Hematopoietic multipotent progenitor cell treated with erythropoietin and hydrocortisone succinate and interleukin-3 and kit ligand, for 17 days (in vitro differentiated cells): Measurements from ENCODE around the gene AGAP1.

Source experiments
- DNase-seq: peaks from one replicate; pipeline ENCODE4 v3.0.0-alpha.2; 2015; ENCODE audit warnings: low spot score

AGAP1 gene

DNA sequence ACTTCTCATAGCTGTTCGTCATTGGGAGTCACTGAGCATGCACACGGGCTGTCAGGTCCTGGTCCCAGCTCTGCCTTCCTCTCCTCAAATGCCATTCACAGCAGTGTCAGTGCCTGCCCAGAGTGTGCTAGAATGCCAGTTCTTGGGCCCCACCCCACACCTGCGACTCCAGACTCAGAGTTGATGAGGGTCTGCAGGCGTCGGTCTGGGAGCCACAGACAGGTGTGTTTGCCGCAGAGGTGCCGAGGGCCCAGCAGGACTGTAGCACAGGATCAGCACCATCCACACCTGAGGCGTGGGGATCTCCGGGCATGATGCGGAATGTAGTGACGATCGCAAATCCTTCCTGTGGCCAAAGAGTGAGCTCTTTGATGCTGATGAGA is 56.5 kb downstream of the AGAP1 start:
- DNase-seq: no peak

DNA sequence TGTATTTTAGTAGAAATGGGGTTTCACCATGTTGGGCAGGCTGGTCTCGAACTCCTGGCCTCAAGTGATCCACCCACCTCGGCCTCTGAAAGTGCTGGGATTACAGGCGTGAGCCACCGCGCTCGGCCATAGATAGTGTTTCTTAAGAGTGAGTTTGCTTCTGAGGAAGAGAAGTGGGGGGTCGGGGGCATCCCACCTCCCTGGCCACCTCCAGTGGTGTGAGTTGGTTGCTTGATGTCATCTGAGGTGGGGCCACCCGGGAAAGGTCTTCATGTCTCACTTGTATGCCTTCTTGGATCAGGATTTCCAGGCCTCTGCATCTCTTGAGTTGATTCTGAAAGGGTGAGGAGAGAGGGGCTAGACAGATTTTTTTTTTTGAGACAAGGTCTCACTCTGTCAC is 57.1 kb downstream of the AGAP1 start:
- DNase-seq: no peak

DNA sequence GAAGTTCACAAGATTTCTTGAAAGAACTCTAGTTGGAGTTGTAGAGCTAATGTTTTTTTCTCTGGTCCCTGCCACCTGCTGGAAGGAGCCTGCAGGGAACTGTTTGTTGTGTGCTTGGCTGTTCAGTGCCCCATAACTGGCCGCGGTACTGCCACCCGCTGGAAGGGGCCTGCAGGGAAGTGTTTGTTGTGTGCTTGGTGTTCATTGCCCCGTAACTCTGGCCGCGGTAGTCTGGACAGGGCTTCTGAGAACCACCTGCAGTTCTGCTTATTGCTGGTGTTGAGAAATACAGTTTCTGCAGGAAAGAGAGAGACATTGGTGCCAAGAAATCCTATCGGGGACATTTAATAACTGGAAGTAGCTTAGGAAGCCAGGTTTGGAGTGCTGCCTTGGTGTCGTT is 58.1 kb downstream of the AGAP1 start:
- DNase-seq: no peak

DNA sequence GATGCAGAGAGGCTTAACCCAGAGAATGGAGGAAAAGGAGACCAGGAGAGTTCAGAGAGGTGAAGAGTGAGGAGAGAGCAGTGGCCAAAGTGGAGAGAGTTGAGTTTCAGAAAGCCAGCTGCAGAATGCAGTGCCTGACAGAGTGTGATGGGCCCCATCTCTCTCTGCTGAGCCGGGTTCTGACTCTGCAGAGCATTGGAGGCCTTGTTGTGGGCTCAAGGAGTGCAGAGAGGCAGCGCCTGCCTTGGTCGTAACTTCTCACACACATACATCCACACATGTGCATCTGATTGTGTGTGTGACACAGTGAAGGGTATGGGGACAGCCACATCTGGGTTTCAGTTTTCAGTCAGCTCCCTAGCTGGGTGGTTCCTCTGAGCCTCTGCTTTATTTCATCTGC is 58.8 kb downstream of the AGAP1 start:
- no peak for DNase-seq

DNA sequence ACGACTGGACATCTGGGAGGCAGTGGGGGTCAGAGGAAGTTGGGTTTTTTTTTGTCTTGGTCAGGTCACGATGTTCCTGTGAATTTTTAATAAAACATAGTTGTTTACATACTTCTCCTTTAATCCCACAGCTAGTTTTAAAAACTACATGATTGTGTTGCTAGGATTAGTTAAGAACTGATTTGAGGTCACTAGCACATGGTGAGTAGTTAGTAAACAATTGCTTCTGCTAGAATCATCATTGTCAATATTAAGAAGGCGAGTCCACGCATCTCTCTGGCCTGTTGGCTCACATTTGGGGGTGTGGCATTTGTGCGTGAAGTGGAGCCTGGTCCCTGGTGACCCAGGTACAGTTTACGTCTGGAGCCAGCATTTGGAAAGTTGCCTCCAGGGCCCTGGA is 59.4 kb downstream of the AGAP1 start:
- DNase-seq: no peak

DNA sequence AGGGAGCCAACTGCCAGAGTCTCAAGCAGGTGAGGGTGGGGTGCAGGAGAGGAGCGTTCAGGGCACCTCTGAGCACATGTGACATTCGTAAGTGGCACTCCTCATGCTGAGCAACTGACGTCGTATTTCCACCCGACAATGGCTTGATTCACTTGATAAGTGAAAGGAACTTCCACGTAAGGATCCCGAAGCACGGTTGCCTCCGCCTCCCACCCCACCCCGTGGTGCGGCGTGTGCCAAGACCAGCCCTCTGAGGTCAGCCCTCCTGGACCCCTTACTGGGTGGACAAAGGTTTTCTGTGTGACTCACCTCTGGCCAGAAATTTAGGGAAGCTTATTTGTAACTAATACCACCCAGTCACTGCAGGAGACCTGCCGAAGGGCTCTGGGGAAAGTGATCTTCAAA is 59.9 kb downstream of the AGAP1 start:
- DNase-seq: no peak

DNA sequence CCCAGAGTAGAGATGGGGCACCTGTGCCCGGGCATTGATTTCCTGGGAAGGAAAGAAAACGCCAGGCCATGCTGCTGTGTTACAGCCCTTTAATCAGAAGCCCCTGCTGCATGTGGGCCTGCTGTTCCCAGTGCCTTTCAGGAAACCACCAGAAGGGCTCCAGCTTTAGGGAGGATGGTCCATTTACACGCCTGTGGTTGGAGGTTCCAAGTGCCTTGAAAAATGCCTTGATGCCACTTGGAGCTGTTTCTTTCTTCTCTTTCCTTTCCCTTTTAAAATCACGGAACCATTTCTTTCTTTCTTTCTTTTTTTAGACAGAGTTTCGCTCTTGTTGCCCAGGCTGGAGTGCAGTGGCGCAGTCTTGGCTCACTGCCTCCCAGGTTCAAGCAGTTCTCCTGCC is 60.5 kb downstream of the AGAP1 start:
- no peak for DNase-seq

DNA sequence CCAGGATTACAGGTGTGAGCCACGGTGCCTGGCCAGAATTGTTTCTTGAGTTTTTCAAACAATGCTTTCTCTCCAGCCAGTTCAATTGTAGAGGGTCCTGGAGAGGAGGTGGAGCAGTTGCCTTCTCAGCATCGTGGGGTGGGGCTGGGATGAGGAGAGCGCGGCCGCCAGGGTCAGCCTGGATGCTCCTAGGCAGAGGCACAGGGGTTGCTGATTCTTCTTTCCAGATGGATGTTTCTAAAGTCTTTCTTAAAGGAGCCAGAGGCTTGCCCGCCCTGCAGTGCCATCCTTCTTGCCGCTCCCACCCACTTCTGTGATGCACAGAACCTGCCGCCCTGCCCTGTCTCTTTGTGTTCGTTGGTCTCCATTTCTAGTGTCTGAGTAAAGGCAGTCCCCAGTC is 61.1 kb downstream of the AGAP1 start:
- DNase-seq: no peak

DNA sequence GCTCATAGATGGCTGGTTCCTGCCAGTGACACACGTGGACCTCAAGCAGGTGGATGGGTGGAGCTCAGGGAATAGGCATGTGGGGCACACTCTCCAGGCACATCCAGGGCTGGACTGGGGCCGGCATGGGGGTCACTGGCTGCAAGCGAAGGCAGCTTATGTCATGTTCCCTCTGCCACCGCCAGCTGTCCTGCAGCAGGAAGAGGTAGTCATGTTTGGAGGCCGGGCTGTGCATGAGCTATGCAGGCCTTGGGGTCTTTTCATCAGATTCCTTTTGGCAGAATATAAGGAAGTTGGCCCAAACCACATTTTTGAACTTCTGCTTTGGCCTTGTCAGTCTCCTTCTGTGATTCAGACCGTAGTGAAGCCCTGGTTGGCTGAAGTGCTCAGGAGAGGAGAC is 61.5 kb downstream of the AGAP1 start:
- no peak for DNase-seq

DNA sequence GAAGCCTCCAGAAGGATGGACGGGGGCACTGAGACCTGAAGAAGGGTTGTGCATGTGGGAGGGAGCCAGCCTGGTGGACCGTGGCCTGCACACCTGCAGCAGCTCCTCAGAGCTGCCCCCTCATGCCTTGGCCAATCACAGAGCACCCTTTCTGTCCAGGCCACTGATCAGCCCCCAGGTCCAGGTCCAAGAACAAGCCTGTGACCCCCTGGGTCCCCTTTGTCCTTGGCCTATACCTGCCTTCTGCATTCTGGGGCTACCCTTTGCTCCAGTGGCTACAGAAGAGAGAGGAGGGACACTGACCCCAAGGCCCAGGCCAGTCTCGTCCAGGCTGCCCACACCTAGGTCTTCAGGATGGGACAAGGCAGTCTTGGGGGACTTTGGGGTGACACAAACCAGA is 62.2 kb downstream of the AGAP1 start:
- DNase-seq: no peak

DNA sequence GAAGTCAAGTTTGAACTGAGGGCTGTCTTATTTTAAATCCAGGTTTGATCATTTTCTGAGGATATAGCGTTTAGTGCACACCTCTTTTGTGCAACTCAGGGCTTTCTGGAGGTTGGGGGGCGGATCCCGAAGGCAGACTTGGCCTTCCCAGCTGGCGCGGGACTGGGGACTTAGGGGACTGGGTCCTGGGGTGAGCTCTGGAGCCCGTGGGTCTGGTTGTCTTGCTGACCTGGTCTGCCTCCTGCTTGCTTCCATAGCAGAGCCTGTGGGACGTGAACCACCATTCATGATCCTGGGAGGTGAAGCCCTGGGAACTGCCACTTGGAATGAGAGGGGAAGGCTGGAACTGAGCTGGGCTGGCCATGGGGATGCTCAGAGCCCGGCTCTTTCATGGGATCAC is 63.1 kb downstream of the AGAP1 start:
- DNase-seq: no peak

DNA sequence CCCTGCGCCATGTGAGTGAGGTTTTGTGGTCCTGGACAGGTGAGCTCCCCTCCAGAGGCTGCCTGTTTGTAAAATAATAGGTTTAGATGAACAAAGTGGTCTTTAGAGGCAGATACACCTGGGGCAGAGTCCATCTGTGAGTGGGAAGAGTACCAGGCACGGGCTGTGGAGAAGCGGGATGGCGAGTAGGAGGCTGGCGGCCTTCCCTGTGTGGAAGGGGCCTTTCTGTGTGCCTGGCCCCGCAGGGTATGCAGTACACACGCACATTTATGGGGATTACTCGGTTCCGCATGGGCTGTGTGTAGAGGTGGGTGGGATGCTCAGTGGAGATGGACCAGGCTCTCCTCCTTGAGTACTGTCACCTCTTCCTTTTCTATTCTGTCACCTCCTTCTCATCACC is 64.1 kb downstream of the AGAP1 start:
- DNase-seq: no peak

DNA sequence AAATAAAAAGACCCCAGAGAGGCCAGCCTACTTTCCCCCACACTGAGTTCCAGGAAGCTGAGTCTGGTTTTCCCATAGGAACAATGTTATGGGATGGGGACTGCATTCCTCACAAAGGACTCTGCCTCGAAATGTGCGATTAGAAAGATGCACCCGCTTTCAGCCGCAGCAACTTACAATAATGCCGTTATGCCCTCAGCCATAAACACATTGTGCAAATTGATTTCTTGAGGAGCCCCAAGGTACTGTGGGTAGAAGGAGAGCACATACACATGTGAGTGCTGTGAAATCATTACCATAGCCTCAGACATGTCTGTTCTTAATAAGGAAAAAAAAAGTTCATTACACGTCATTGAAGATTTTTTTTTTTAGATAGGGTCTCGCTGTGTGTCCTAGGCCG is 64.7 kb downstream of the AGAP1 start:
- DNase-seq: no peak

DNA sequence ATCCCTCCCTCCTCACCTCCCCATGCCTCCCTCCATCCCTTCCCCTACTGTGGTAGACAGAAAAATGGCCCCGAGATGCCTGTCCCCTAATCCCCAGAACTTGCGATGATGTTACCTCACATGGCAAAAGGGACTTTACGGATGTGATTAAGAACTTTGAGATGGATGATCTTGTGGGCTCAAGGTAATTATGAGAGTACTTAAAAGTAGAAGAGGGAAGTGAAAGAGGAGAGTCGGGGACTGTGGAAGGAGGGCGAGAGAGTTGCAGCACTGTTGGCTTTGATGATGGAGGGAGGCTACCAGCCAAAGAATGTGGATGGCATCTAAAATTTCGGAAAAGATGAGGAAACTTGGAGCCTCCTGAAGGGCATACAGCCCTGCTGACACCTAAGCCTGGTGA is 66.5 kb downstream of the AGAP1 start:
- no peak for DNase-seq

DNA sequence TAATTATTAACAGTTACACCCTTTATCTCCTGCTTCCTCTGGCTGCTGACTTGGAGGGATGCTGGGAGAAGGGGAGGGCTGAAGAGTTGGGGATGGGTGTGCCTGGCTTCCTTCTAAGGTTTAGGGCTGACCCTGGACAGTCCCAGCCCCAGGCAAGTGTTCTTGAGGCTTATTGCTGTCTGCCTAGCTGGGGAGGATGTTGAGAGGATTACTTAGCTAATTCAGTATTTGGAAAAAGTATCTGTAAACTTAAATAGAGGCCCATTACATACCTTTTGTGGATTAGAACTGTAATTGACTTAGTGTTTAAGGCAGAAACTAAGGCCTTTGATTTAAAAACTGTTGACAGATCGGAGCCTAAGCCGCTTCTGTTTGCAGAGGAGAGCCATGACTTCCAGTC is 67.6 kb downstream of the AGAP1 start:
- no peak for DNase-seq

DNA sequence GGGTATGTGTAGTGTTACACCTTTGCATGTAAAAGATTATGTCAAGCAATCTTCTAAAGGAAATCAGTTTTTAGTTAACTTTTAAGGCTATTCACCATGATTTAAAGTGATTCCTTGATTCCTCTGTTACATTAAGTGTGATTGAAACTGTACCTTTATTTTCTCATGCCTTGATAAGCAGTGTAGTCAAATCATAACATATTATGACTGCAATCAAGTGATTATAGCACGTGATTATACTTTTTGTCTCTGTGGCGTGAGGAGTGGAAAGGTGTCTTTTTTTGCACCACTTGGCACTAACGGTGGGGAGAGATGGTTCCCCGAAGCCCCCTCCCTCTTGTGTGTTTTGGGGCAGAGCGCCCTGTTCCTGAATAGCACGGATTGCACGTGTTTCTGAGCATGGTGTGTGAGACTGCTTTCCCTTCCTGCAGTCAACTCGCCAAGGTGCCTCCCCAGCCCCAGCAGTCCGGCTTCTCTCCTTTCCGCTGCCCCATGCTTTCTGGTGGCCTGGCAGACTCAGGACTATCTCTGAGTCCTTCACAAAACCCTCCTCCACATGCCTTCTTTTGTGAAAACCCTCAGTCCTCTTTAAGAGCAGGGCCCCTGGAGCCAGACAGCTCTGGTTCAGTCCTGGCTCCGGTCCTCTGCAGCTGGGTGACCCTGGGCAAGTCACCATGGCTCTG is 68.4 kb downstream of the AGAP1 start:
- no peak for DNase-seq

DNA sequence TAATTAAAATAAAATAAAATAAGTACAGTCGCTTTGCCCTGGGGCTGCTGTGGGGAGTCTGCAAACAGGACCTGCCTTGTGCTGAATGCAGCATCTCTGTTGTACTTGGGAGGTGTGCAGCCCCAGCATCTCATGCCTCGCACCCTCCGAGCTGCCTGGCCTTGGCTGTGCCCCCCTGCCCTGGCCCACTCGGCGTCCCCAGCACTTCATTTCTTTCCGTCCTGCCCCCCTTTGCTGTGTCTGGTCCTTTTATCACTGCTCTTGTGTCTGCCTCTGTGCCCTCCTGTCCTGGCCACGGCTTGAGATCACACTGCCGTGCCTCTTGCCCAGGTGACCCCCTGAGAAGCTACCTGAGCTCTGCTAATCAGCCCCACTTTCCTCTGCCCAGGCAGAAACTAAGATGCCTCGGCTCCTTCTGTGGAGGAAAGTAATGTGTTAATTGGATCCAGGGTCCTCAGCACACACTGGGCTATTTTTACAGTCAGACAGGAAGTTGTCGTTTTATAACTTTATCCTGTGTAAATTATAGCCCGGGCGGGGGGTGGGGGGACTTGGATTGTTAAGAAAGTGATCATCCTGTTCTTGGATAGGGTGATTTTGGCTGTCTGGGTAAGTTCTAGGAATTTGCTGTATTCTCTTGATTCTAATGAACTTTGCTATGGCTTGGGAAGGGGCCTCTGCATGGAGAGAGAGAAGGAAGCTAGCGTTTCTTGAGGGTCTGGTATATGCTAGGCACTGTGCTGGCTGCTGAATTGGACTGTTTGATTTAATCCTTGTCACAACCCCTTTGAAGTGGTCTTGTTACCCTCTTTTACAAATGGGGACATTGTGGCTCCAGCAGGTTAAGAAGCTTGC is 69.4 kb downstream of the AGAP1 start:
- no peak for DNase-seq

DNA sequence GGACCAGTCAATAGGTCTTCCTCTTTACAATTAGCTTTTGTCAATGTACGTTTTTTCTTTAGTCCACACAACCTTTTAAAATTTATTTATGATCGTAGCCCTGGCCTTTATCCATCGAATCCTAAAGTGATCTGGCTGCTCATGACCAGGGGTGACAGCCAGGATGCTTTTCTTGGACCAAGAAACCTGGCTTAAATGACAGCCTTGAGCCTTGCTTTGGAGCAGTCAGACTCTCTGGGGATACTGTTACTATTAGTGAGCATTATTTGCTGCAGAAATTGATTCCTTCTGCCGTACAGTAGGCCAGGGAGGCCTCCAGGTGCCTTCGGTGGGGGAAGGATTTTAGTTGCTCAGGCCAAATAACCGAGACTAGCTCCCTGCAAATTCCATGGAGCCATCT is 70.2 kb downstream of the AGAP1 start:
- DNase-seq: no peak

DNA sequence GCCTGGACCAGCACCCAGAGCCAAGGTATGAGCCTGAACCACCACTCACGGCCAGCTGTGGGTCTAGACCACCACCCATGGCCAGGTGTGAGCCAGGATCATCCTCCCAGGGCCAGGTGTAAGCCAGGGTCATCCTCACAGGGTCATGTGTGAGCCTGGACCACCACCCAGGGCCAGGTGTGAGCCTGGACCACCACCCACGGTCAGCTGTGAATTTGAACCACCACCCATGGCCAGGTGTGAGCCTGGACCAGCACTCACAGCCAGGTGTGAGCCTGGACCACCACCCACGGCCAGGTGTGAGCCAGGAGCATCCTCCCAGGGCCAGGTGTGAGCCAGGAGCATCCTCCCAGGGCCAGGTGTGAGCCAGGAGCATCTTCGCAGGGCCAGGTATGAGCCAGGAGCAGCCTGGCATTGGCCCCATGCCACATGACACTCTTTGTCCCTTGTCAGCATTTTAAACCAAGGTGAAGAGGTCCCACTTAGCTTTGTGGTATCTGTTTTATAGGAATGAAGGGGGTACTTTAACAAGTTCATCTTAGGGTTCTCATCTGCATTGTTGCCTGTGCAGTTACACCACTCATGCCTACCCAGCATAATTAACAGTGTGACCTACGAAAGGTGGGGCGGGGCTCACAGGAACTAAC is 71.2 kb downstream of the AGAP1 start:
- DNase-seq: no peak

DNA sequence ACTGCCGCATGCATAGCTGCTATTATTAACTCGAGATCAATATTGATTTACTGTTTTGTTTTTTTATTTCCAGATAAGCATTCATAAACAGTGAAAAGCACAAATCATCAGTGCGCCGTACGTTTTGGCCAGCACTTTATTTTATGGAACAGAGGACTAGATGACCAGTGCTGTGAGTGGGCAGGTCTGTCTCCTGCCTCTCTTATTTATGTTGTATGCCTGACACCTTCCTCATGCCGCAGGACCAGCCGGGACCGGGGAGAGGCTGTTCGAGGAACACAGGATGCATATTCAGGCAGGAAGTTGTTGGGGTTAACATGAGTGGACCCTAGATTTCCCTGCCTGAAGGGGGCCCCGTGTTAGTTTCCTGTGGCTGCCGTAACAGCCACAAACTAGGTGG is 72.6 kb downstream of the AGAP1 start:
- DNase-seq: no peak

DNA sequence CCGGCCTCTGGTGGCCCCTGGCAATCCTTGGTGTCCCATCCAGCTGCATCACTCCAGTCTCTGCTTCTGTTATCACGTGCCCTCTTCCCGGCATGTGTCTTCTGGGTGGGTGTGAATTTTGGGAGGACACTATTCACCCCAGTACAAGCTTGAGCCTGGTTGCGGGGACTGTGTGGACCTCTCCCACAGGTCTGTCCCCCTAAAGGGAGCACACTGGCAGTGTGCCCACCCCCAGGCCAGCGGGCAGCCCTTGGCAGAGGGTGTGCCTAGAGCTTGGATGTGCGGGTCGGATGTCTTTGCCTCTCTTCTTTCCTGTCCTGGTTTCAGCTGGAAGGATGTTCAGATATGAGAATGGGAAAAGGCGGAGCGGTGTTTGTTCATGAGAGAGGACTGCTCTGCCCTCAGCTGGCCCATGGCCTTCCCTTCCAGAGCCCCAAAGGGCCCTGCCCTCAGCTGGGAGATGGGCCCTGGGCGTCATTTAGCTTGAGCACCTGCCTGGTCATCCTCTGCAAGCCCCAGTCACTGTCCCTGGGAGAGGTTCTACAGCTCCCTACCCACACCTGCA is 73.2 kb downstream of the AGAP1 start:
- DNase-seq: no peak

DNA sequence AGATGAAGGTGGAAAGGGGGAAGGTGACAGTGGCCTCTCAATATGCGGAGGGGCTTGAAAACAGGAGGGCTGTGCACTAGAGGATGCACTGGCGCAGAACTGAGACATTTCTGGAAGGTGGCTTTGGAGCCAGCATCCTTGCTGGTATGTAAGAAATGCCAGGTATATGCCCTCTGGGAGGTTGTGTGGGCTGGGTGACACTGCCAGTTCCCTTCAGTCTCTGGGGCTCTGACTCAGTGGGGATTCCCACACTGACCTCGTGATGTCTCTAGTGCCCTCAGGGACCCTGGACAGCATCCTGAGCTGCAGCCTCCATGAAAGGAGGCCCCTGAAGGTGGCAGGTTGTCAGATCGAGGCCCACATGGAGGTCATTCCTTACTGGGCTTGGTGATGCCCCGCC is 74.0 kb downstream of the AGAP1 start:
- DNase-seq: no peak

DNA sequence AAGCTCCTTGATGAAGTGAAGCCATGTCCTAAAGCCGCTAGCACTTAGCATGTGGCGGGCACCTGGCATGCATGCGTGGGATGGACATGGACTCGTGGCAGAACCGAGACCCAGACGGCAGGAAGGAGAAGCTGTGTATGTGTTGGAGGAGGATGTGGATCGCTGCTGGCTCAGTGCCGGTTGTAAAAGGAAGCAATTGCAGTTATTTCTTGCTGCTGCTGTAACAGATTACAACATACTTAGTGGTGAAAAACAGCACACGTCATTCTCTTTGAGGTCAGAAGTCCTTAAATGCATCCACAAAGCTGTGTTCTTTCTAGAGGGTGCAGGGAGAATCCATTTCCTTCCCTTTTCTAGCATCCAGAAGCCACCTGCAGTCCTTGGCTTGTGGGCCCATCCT is 74.6 kb downstream of the AGAP1 start:
- DNase-seq: no peak
